Natural killer cell (primary cell): ENCODE data around the gene CCL19. TPM values are rescaled to one million over a fixed set of nuclear protein-coding genes. Genes with fewer than 3 reads are reported as not detected.

Experiments
- ATAC-seq, 3 donors: fragments of 150-1000 bp in 2 of 3; fragments of 200-7000 bp in 1 of 3; cut with Tn5 transposase; 1 replicate in 1 of 3; 2 replicates in 2 of 3; pipeline ENCODE4 v1.10.0; 2021; ENCODE audit warnings: mild to moderate bottlenecking in 2 of 3, moderate library complexity in 2 of 3
- DNase-seq, 2 donors: peaks; one replicate each; pipeline versions ENCODE4 v3.0.0 to v3.0.0-alpha.2; 2013 to 2021; ENCODE audit warnings: mixed read lengths in 1 of 2
- H3K27ac ChIP-seq: one replicate; pipeline ENCODE4 v1.5.1; 2013; ENCODE audit warnings: mild to moderate bottlenecking, low read length
- H3K27me3 ChIP-seq: one replicate; pipeline ENCODE4 v1.6.1; 2013; ENCODE audit warnings: low read length; ENCODE audit not compliant: control insufficient read depth, insufficient read depth
- H3K36me3 ChIP-seq: one replicate; pipeline ENCODE4 v1.6.1; 2013; ENCODE audit warnings: low read length; ENCODE audit not compliant: control insufficient read depth, insufficient read depth
- H3K4me1 ChIP-seq: one replicate; pipeline ENCODE4 v1.6.1; 2013; ENCODE audit warnings: low read length; ENCODE audit not compliant: control insufficient read depth, insufficient read depth
- H3K4me3 ChIP-seq: one replicate; pipeline ENCODE4 v1.5.1; 2013; ENCODE audit warnings: low read length
- H3K9me3 ChIP-seq: one replicate; pipeline ENCODE4 v1.6.1; 2013; ENCODE audit warnings: low read length; ENCODE audit not compliant: control insufficient read depth, insufficient read depth
- H3K27ac Mint-ChIP-seq, 2 donors: one replicate each; pipeline ENCODE4 v1.8.0; 2022; ENCODE audit warnings: mild to moderate bottlenecking in 2 of 2, mixed read lengths in 2 of 2, moderate library complexity in 1 of 2
- H3K27me3 Mint-ChIP-seq, 2 donors: one replicate each; pipeline ENCODE4 v1.8.0; 2022; ENCODE audit warnings: low read depth in 2 of 2, mixed read lengths in 2 of 2
- H3K36me3 Mint-ChIP-seq: one replicate; pipeline ENCODE4 v1.8.0; 2022; ENCODE audit warnings: mixed read lengths
- H3K4me1 Mint-ChIP-seq, 2 donors: one replicate each; pipeline ENCODE4 v1.8.0; 2022; ENCODE audit warnings: mixed read lengths in 2 of 2
- H3K4me3 Mint-ChIP-seq: one replicate; pipeline ENCODE4 v1.8.0; 2022; ENCODE audit warnings: mild to moderate bottlenecking, moderate library complexity, mixed read lengths
- H3K9me3 Mint-ChIP-seq, 2 donors: one replicate each; pipeline ENCODE4 v1.8.0; 2022; ENCODE audit warnings: mixed read lengths in 2 of 2
- CTCF ChIP-seq: fragments of 200-600 bp; IDR thresholded peaks from one replicate; pipeline ENCODE4 v1.8.0; 2022; ENCODE audit warnings: antibody characterized with exemption
- WGBS: methylation state at CpG from one replicate; pipeline ENCODE4 v1.1.7; 2013; ENCODE audit warnings: missing lambda C conversion rate; ENCODE audit not compliant: insufficient coverage; 5-methylcytosine and 5-hydroxymethylcytosine counted together
- intact Hi-C: fragments of 100-400 bp; cut with micrococcal nuclease; formaldehyde crosslinking; loops from one replicate; pipeline ENCODE4 v1.14.2; 2022
- total RNA-seq, 4 donors: library from RNA; stranded (reverse); fragments of 120-200 nt in 1 of 4; gene quantifications; one replicate each; pipeline versions ENCODE4 v1.2.3 to v1.2.4, GENCODE V29; 2013 to 2022

Gene CCL19
- total RNA-seq, 3 donors from 2014 or later (not counting 1 experiment from before 2014, with no cell fraction given): not detected

DNA sequence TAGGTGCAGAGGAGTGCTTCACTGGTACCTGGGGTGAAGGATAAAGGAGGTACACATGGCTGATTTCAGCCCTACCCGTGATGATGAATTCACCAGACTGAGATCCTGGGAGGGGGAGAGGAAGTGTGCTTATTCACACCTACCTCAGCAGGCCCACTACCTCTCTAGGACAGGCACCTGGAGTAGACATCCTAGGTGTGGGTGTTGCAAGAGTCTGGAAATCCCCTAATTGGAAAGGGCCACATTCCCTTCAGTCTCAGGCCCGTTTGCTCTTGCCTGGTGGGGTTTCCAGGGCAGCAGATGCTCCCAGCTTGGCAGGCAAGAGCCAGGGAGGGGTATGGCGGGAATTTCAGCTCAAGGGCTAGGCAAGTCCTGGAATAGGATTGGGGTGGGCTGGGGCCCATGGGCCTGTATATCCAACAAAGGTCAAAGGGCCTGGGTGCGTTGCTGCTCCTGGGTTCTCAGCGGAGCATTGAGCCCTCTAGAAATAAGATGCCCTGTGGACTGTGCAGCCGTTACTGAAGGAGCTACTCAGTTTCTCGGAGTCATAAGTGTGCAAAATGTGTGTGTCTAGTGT lies 24.7 kb upstream of the CCL19 start:
- peaks cover 18 to 30% of the 10 kb centered on the region in 2 donors for H3K27me3 Mint-ChIP-seq
- no peaks in the 10 kb centered on the region for H3K36me3 ChIP-seq
- no peaks in the 10 kb centered on the region for H3K9me3 Mint-ChIP-seq
- H3K27ac Mint-ChIP-seq: no peak overlapping the region
- no peak overlapping the region for H3K27ac ChIP-seq
- H3K4me3 Mint-ChIP-seq: no peak overlapping the region
- no peak for DNase-seq
- H3K4me1 Mint-ChIP-seq: no peaks in the 10 kb centered on the region
- H3K4me3 ChIP-seq: no peak overlapping the region
- intact Hi-C loops: no loop called here
- no peak for ATAC-seq
- 84% methylated on average over 7 of the region's 7 CpGs for WGBS
- H3K36me3 Mint-ChIP-seq: no peaks in the 10 kb centered on the region
- no peaks in the 10 kb centered on the region for H3K27me3 ChIP-seq
- H3K4me1 ChIP-seq: no peaks in the 10 kb centered on the region
- no peaks in the 10 kb centered on the region for H3K9me3 ChIP-seq
- TF ChIP-seq CTCF: no peak

DNA sequence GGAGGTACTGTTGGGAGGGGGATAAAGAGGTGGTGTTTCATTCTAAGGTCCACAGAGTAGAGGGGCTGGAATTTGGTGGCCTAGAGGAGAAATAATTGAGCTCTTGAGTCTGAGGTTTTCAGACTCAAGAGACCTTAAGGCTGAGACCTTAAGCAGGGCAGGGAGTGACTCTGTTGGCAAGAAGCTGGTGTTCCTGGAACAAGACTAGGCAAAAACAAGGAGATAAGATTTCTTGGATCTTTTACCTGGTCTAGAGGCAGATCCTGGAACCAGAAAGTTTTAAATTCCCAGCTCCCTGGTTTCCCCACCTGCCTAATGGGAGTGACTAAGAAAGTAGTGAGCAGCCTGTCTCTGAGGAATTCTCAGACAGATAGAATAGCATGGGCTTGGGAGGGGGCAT lies 22.9 kb upstream of the CCL19 start:
- intact Hi-C loops: no loop called here
- no peak overlapping the region for H3K4me3 ChIP-seq
- Mint-ChIP-seq H3K9me3 (no peaks in the 10 kb centered on the region), H3K4me3 (no peak overlapping the region), H3K4me1 (no peaks in the 10 kb centered on the region), H3K36me3 (no peaks in the 10 kb centered on the region), H3K27ac (no peak overlapping the region), H3K27me3 (peaks cover 17 to 27% of the 10 kb centered on the region in 2 donors)
- H3K27ac ChIP-seq: no peak overlapping the region
- no peak for TF ChIP-seq CTCF
- ATAC-seq: no peak
- H3K9me3 ChIP-seq: no peaks in the 10 kb centered on the region
- no peaks in the 10 kb centered on the region for H3K36me3 ChIP-seq
- no peak for DNase-seq
- no peaks in the 10 kb centered on the region for H3K27me3 ChIP-seq
- H3K4me1 ChIP-seq: no peaks in the 10 kb centered on the region

GRCh38 chr9:34712140-34712539 lies 21.1 kb upstream of the CCL19 start:
- Mint-ChIP-seq H3K4me1 (no peaks in the 10 kb centered on the region), H3K36me3 (no peaks in the 10 kb centered on the region), H3K4me3 (no peak overlapping the region), H3K9me3 (no peaks in the 10 kb centered on the region), H3K27me3 (peaks cover 14 to 27% of the 10 kb centered on the region in 2 donors), H3K27ac (no peak overlapping the region)
- Histone ChIP-seq H3K9me3 (no peaks in the 10 kb centered on the region), H3K4me3 (no peak overlapping the region), H3K4me1 (no peaks in the 10 kb centered on the region), H3K27me3 (no peaks in the 10 kb centered on the region), H3K27ac (no peak overlapping the region), H3K36me3 (no peaks in the 10 kb centered on the region)
- intact Hi-C loops: no loop called here
- DNase-seq (no peak), ATAC-seq (no peak)
- WGBS: no CpG with 5 or more reads among the region's 1 CpG
- TF ChIP-seq CTCF: no peak

GRCh38 chr9:34710023-34710422 lies 18.9 kb upstream of the CCL19 start, which contains the start of gene CCL21:
TSS of gene CCL21 (minus strand) at chr9:34710136. CDS start at chr9:34710066, 70 bp downstream.
- intact Hi-C loops: no loop called here
- DNase-seq: no peak
- Mint-ChIP-seq H3K36me3 (no peaks in the 10 kb centered on the region), H3K27me3 (peaks cover 16 to 27% of the 10 kb centered on the region in 2 donors), H3K27ac (no peak within 1 kb of the TSS), H3K4me3 (no peak within 1 kb of the TSS), H3K9me3 (no peaks in the 10 kb centered on the region), H3K4me1 (no peaks in the 10 kb centered on the region)
- ATAC-seq: no peak
- Histone ChIP-seq H3K36me3 (no peaks in the 10 kb centered on the region), H3K4me1 (no peaks in the 10 kb centered on the region), H3K27me3 (no peaks in the 10 kb centered on the region), H3K27ac (no peak within 1 kb of the TSS), H3K9me3 (no peaks in the 10 kb centered on the region), H3K4me3 (no peak within 1 kb of the TSS)
- WGBS: no CpG with 5 or more reads among the region's 2 CpGs
- TF ChIP-seq CTCF: no peak
